GM08714 (cell line): Measurements from ENCODE around the gene FGFR3.

ENCODE experiments used
- H3K4me3 ChIP-seq: fragments of 200-500 bp; sonication (Bioruptor generic); 2 replicates; pipeline ENCODE4 v1.5.1; 2014; ENCODE audit warnings: mild to moderate bottlenecking, low read length, inconsistent platforms
- ZNF274 ChIP-seq: IDR thresholded peaks from 2 replicates; pipeline ENCODE4 v1.6.1; 2012; ENCODE audit warnings: mild to moderate bottlenecking, low read depth, low read length

The FGFR3 gene

DNA sequence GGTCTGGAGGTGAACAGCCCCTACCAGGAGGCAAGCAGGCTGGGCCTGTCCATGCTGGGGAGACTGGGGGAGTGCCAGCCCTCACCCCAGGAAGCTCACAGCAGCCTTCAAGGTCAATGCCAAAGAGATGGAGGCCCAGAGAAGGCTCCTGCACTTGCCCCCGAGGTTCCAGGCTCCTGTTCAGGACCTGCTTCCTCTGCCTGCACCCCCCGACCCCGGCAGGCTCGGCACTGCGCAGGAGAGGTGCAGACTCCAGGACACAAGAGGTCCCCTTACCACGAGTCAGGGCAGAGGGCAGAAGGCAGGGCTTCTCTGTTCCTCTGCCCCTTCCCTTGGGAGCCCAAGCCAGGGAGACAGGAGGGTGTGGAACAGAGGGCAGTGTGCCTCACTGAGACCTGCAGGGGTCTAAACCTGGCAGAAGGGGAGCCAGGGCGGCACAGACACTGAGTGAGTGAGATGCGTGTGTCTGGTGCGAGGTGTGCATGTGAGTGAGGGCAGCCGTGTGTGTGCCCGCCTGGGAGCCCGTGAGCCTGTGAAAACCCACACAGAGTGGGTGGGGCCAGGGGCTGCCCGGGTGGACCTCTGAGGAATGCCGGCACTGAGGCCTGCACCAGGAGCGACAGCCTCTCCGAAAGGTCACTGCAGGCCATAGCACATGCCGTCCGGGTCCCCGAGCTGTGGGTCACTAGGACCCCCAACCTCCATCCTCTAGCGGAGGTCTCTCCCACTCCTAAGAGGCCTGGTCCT, 30.7 kb upstream of the FGFR3 start:
- TF ChIP-seq ZNF274 = no peak
- H3K4me3 ChIP-seq = no peak overlapping the region

DNA sequence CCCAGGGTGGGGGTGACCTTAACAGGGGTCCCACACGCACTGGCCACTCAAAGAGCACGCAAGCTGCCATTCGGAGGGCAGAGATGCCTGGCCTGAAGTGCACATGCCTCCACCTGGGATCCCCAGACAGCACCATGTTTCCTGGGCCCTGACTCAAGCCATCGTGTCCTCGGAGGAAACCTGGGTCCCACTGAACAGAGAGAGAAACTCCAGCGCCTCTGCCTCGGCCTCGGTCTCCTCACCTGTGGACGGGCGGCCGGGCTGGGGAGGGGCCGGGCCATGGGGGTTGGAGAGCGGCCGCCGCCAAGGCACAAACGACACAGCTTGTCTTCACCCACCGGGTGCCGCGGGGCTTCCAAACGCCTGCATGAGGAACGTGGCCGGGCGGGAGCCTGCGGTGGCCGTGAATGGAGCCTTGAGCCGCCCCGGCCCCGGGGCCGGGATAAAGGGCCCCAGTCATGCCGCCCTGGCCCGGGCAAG, 30.0 kb upstream of the FGFR3 start:
- H3K4me3 ChIP-seq = no peak overlapping the region
- no peak for TF ChIP-seq ZNF274

DNA sequence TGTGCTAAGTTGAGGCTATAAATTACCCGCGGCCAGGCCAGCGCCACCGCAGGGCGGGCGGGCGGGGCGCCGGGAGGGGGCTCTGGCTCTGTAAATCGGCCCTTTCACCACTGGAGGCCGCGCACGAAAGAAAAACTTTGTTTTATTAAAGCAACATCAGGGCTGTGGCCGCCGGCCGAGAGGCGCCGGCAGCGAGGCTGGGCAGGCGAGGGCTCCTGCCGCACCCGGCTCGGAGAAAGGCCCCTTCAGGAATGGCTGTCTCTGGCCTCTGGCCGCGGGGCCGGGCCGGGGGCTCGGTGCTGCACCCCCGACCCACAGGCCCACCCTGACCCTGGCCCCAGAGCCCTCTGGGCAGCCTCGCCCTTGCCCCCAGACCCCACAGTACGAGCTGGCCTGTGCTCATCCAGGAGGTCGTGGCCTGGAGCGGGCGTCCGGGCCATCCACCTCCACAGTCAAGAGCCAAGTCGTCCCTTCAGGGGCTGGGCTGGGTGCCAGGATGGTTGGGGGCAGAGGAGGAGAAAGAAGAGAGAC, 29.5 kb upstream of the FGFR3 start:
- H3K4me3 ChIP-seq = no peak overlapping the region

DNA sequence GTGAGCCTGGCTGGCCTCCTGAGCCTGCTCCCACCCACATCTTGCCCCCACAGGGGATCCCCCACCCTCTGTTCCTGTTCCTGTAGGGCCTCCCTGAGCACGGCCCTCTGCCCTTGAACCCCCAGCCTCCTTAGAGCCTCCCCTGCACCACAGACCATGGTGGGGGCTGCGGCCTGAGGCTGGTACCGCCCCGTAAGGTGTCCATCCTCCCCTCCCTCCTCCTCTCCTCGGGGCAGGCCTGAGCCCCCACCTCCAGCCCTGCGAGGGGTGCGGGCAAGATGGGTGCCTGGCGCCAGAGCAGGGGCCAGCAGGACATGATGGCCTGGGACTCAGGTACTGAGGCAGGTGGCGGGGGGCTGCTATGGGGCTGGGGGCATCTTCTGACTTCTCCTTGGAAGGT, 28.4 kb upstream of the FGFR3 start:
- no peak for TF ChIP-seq ZNF274

More for the DNA sequence above, 29.5 kb upstream of the FGFR3 start:
- no peak for TF ChIP-seq ZNF274

DNA sequence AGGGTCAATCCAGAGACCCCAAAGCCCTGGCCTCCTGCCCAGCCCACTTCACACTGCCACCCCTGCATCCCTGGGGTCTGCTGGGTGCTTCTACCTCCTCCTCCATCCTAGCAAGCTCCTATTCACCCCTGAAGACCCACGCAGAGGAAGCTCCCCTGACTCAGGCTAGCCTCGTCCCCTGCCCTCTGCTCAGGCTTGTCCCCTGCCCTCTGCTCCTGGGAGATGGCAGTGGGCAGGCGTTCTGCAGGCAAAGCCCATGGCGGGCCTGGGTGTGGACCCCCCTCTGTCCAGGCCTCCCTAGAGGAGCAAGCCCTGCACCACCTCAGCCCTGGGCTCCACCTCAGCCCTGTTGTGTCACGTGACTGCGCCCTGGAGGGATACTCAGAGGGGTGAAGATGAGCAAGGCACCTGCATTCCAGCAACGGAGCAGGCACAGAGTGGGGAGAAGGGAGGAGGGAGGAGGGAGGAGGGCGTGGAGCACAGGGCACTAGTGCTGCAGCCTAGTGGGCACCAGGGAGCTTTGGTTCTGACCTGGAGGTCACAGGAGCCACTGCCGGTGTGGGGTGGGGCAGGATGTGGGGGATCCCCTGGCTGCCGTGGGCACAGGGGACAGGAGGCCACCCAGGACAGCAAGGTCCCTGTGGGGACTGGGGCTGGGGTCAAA, 27.6 kb upstream of the FGFR3 start:
- TF ChIP-seq ZNF274 = no peak

More for the DNA sequence above, 28.4 kb upstream of the FGFR3 start:
- no peak overlapping the region for H3K4me3 ChIP-seq

DNA sequence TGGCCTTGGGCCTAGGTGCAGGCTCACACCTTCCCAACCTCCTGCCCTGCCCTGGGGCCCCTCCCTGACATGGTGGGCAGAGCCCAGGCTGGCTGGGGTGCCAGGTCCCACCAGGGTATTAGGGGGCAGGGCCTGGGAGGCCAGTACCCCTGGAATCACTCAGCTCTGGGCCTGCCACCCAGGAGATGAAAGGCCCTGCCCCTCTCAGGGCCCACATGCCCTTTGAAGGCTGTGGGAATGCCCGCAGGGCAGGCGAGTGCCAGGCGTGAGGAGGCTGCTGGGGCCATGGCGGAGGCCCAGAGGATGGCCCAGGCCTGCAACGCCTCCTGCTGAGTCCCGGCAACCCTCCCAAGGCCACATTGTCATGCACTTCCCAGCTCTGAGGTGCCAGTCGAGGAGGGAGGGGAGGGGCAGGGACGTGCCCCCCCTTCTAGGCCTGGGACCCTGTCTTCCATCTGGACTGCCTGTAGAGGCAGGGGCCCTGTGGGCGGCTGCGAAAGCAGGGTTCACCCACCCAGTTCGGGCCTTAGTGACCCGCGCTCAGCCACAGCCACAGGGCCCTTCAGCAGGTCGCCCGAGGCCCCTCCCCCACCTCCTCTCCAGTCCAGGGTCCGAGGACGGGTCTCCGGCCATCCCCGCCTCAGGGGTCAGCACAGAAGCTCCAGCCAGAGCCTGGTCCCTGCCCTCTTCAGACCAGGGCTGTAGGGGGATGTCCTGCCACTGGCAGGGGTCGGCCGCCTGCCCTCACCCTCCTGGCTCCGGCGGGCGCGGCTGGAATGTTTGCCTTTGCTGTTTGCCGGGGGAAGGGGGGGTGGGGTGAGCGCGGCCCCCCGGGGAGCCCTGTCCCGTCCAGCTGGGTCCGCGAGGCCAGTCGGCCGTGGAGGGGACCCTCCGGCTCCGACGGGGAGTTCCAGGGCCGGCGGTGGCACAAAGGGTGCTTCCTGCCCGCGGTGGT, 26.7 kb upstream of the FGFR3 start:
- H3K4me3 ChIP-seq = no peak overlapping the region
- no peak for TF ChIP-seq ZNF274

More for the DNA sequence above, 27.6 kb upstream of the FGFR3 start:
- no peak overlapping the region for H3K4me3 ChIP-seq

DNA sequence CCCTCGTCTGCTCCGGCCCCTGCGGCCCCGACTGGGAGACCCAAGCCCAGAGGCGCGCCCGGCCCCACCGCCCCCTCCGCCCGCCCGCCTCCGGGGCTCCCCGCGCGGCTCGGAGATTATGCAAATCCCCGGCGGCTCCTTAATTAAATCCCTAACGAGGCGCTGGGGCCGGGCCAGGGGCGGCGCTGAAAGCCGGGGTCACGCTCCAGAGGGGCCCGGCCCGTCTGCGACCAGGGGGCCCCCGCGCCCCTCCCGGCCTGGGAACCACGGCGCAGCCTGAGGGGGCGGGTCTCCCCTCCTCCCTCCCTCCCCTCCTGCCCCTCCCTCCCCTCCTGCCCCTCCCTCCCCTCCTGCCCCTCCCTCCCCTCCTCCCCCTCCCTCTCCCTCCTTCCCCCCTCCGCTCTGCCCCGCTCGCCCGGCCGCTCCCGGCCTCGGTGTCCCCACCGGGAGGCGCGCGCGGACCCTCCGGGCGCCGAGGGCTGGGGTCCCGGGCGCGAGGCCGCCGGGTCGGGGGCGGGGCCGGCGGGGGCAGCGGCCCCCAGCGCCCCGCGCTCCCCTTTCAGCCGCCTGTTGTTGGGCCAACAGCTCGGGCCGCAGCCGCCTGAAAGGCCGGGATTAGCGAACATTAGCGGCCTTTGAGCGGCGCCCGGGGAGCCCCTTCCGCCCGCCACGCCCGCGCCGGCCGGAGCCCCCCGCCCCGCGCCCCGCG, 25.9 kb upstream of the FGFR3 start:
- H3K4me3 ChIP-seq = no peak overlapping the region
- TF ChIP-seq ZNF274 = no peak

DNA sequence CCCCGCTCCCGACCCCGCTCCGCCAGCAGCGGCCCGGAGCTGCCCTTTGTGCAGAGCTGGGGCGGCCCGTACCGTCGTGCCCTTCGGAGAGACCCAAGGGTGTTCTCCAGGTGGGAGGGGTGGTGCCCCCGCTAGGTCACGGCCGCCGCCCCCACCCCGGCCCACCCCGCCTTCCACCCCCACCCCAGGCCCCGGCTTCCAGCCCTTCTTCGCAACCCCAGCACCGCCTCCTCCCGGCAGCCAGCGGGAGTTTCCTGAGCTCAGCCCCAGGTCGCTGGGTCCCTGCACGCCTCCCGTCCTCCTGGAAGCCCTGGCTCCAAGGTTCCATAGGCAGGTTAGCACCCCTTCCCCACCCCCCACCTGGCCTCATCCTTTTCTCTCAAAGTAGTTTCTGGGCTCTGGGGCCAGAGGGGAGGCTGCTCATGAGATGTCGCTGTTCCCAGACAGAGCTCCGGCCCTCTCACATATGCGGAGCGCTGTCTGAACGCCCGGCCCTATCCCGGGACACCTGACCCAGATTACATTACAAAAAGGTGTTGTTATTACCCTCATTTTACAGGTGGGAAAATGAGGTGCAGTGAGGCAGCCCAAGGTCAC, 25.2 kb upstream of the FGFR3 start:
- no peak for TF ChIP-seq ZNF274
- H3K4me3 ChIP-seq = no peak overlapping the region

DNA sequence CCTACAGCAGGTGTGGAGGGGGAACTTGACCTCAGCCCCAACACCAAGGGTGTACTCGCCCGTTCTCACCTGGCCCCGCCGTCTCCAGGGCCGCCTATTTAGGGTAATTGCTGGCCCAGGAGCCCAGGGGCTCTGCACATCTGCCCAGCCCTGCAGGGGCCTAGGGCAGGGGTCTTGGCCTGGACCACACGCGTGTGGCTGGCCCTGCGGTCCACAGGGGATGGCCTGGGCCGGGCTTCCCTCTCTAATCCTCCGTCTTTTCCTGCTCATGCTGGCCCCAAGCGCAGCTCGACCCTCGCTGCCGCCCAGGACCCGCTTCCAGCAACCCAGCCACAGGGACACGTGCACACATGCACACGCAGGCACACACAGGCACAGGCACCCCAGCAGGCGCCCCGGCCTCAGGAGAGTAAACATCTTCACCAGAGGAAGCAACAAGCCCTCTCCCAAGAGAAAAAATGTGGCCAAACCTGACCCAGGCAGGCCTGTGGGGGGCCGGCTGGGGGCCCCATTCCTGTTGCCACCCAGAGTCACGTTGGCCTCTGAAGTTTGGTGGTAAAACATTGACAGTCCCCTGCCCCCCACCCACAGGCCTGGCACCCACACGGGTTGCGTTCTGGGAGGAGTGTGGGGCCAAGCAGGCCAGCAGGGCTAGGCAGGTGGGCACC, 24.6 kb upstream of the FGFR3 start:
- no peak overlapping the region for H3K4me3 ChIP-seq

DNA sequence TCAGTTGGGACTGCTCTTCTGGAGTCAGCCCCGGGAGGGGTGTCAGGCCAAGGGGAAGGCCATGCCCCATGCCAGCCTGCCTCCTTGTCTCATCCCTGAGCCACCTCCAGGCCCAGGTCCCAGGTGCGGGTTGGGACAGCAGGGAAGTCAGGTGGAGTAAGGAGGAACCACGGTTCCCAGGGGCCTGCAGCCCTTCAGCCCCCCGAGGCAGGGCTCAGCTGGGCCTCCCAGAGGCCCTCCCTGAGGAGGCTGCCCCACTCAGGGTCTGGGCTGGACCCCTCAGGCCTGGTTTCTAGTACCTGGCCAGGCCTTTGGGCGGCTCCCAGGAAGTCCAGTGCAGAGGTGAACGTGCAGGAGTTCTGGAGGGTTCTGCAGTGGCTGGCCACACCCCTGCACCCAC, 23.4 kb upstream of the FGFR3 start:
- no peak for TF ChIP-seq ZNF274
- no peak overlapping the region for H3K4me3 ChIP-seq

More for the DNA sequence above, 24.6 kb upstream of the FGFR3 start:
- TF ChIP-seq ZNF274 = no peak

DNA sequence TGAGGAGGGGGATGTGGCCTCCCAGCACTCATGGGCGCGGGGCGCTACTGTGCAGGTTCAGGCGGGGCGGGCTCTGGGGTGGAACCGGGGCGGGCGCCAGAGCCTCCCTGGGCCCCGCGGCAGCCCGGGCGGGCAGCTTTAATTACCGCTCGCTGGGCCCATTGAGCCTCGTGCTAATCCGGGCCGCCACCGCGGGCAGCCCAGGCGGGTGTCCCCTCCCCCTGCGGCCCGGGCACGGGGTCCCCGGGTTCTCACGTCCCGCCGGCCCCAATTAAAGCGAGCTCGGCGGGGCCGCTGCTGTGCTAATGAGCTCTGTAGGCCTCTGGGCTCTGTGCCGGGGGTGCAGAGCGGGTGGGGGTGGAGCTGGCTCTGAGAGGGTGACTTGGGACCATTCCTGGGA, 22.8 kb upstream of the FGFR3 start:
- TF ChIP-seq ZNF274 = no peak
- no peak overlapping the region for H3K4me3 ChIP-seq

DNA sequence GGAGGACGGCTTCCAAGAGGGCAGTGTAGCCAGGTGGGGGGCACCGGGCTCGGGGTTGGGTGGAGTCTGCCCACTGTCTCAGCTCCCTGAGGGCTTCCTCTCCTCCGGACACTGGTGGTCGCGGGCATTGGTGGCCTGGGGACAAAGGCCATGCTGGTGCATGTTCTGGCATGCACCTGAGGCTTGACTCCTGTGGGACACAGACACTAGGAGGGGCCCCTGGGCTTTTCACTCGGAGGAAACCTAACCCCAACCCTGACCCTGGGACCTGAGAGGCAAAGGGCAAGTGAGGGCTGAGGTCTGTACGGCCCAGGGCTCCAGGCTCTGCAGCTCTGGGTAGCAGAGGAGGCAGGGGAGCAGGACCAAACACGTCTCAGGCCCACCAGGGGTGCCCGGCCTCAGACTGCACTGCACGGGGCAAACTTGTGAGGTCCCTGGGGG, 22.3 kb upstream of the FGFR3 start:
- no peak for TF ChIP-seq ZNF274
- no peak overlapping the region for H3K4me3 ChIP-seq

DNA sequence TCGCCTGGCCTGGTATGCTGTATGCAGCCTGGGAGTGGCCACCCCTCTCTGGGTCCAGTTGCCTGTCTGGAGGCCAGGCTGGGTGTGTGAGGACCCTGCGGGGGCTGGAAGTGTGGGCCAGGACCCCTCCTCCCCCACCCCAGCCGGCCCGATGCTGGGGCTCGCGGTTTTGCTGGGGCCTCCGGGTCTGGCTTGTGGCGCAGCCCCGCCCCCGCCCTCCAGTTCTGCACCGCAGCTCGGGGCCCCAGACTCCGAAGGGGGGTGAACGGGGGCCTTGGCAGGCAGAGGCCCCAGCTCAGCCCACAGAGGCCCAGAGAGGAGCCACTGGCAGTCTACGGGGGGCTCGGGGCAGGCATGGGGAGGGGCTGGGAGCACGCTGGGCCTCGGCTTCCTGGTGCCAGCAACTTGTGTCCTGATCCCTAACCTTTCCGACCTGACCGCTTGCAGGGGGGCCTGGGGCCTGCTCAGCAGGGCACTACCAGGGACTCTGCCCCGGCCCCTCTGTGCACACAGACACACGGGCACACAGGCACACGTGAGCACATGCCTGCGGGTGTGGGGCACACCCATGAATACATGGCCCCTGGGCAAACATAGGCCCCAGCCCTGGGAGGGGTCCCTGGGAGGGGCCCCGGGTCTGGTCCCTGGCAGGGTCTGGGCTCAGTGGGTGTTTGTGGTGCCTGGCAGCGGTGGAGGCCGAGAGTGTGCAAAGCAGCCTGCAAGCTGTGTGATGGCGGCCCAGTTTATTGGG, 21.4 kb upstream of the FGFR3 start:
- H3K4me3 ChIP-seq = no peak overlapping the region
- TF ChIP-seq ZNF274 = no peak
